Endothelial cell of umbilical vein (primary cell): ENCODE measurements around the gene WASF2. TPM values are rescaled to one million over a fixed set of nuclear protein-coding genes. Genes with fewer than 3 reads are reported as not detected.

Experiments
- BruUV-seq: library from RNA; stranded (reverse); fragments of 400-500 nt; replicated peaks from 2 replicates; lab custom pipeline; 2021; lab: Mats Ljungman, UMichigan
- CTCF ChIA-PET: fragments of 300-600, 350-600 bp; sonication (Branson Sonifier 250); formaldehyde crosslinking; loops from one replicate; lab custom pipeline; 2021; ENCODE audit warnings: antibody characterized with exemption, inconsistent platforms; lab: Charles Lee
- POLR2A ChIA-PET: fragments of 300-600, 350-600 bp; sonication (Branson Sonifier 250); formaldehyde crosslinking; loops from one replicate; lab custom pipeline; 2021; ENCODE audit warnings: antibody characterized with exemption, inconsistent platforms; lab: Charles Lee
- DNase-seq: peaks from one replicate; pipeline ENCODE4 v3.0.0-alpha.2; 2011; ENCODE audit warnings: low read depth, low spot score
- FAIRE-seq: peaks from 2 replicates; lab custom pipeline; 2011; peaks lifted over from hg19 to GRCh38; lab: Jason Lieb, UNC
- H2AFZ ChIP-seq: 2 replicates; pipeline ENCODE4 v1.6.0; 2012; ENCODE audit warnings: low read depth, low read length, control low read depth, inconsistent platforms
- H3K27ac ChIP-seq: 2 replicates; pipeline ENCODE4 v1.5.1; 2011; ENCODE audit warnings: low read depth, mild to moderate bottlenecking, control low read depth, low read length, moderate library complexity; ENCODE audit not compliant: insufficient read depth
- H3K27me3 ChIP-seq, 2 experiments: 2 replicates each; pipeline versions ENCODE4 v1.6.0 to v1.6.1; 2011; ENCODE audit warnings: low read length in 2 of 2, mixed read lengths in 1 of 2; ENCODE audit not compliant: control insufficient read depth in 2 of 2, insufficient read depth in 2 of 2
- H3K36me3 ChIP-seq, 2 experiments: 2 replicates in 1 of 2; 3 replicates in 1 of 2; pipeline ENCODE4 v1.5.1; 2011; ENCODE audit warnings: low read length in 2 of 2, mild to moderate bottlenecking in 1 of 2, moderate library complexity in 1 of 2; ENCODE audit not compliant: control insufficient read depth in 2 of 2, insufficient read depth in 2 of 2; ENCODE audit errors: extremely low read depth in 1 of 2
- H3K4me1 ChIP-seq: 3 replicates; pipeline ENCODE4 v1.5.1; 2011; ENCODE audit warnings: mild to moderate bottlenecking, low read length; ENCODE audit not compliant: control insufficient read depth, insufficient read depth; ENCODE audit errors: extremely low read depth
- H3K4me2 ChIP-seq: 2 replicates; pipeline ENCODE4 v1.6.1; 2011; ENCODE audit warnings: low read length, control low read depth, mixed read lengths; ENCODE audit not compliant: insufficient read depth
- H3K4me3 ChIP-seq, 3 experiments: fragments of 200-600 bp in 1 of 3; sonication (generic), shearing (Covaris generic) in 1 of 3; replicated peaks in 1 of 3; 2 replicates each; pipeline ENCODE4 v1.5.1; 2011 to 2016; ENCODE audit warnings: control low read depth in 3 of 3, low read length in 3 of 3, mild to moderate bottlenecking in 2 of 3, inconsistent platforms in 1 of 3, low read depth in 1 of 3, moderate library complexity in 1 of 3; ENCODE audit not compliant: insufficient read depth in 1 of 3
- H3K79me2 ChIP-seq: 2 replicates; pipeline ENCODE4 v1.6.0; 2012; ENCODE audit warnings: low read length, inconsistent platforms; ENCODE audit not compliant: control insufficient read depth, insufficient read depth
- H3K9ac ChIP-seq: replicated peaks from 2 replicates; pipeline ENCODE3; 2011; ENCODE audit warnings: low read length, control low read depth; ENCODE audit not compliant: insufficient read depth; ENCODE audit errors: extremely low read depth
- H3K9me1 ChIP-seq: replicated peaks from 3 replicates; pipeline ENCODE4 v1.6.0; 2011; ENCODE audit warnings: mild to moderate bottlenecking, low read length; ENCODE audit not compliant: control insufficient read depth, insufficient read depth; ENCODE audit errors: extremely low read depth
- H3K9me3 ChIP-seq: replicated peaks from 2 replicates; pipeline ENCODE4 v1.5.1; 2012; ENCODE audit warnings: low read length, inconsistent platforms; ENCODE audit not compliant: control insufficient read depth, insufficient read depth
- H4K20me1 ChIP-seq: replicated peaks from 2 replicates; pipeline ENCODE3; 2011; ENCODE audit warnings: mild to moderate bottlenecking, low read length; ENCODE audit not compliant: control insufficient read depth, insufficient read depth; ENCODE audit errors: extremely low read depth
- CTCF ChIP-seq, 2 donors: IDR thresholded peaks; 1 replicate in 1 of 2; 2 replicates in 1 of 2; pipeline ENCODE4 v1.5.1; 2011; ENCODE audit warnings: low read length in 2 of 2, mild to moderate bottlenecking in 2 of 2, moderate library complexity in 2 of 2, control low read depth in 1 of 2, inconsistent platforms in 1 of 2, low read depth in 1 of 2; ENCODE audit not compliant: insufficient read depth in 1 of 2; ENCODE audit errors: extremely low read depth in 1 of 2
- EZH2 ChIP-seq: IDR thresholded peaks from 2 replicates; pipeline ENCODE4 v1.6.1; 2012; ENCODE audit warnings: borderline replicate concordance, low read depth, mild to moderate bottlenecking, moderate library complexity, low read length, inconsistent platforms; ENCODE audit not compliant: severe bottlenecking
- FOS ChIP-seq: IDR thresholded peaks from 2 replicates; pipeline ENCODE4 v1.6.1; 2011; ENCODE audit warnings: mild to moderate bottlenecking, low read length, moderate library complexity, borderline replicate concordance; ENCODE audit not compliant: insufficient read depth
- GATA2 ChIP-seq: IDR thresholded peaks from 2 replicates; pipeline ENCODE4 v1.7.0; 2011; ENCODE audit warnings: low read depth, mild to moderate bottlenecking, moderate library complexity, mixed read lengths, low read length; ENCODE audit not compliant: insufficient read length, insufficient read depth
- JUN ChIP-seq: IDR thresholded peaks from 2 replicates; pipeline ENCODE4 v1.6.1; 2011; ENCODE audit warnings: borderline replicate concordance, low read depth; ENCODE audit not compliant: insufficient read length, insufficient read depth
- MAX ChIP-seq: IDR thresholded peaks from 2 replicates; pipeline ENCODE4 v1.6.1; 2011; ENCODE audit not compliant: insufficient read depth, insufficient read length
- MYC ChIP-seq: IDR thresholded peaks from one replicate; pipeline ENCODE4 v1.6.1; 2011; ENCODE audit warnings: mild to moderate bottlenecking, low read depth, low read length
- POLR2A ChIP-seq: IDR thresholded peaks from 2 replicates; pipeline ENCODE4 v1.6.1; 2012; ENCODE audit warnings: low read depth, mild to moderate bottlenecking, control low read depth, low read length
- POLR2AphosphoS5 ChIP-seq: IDR thresholded peaks from 2 replicates; pipeline ENCODE4 v1.6.1; 2012; ENCODE audit warnings: low read depth, mild to moderate bottlenecking, control low read depth, low read length, moderate library complexity; ENCODE audit not compliant: insufficient read depth
- dilution Hi-C: fragments of 300-500 bp; cut with MboI; formaldehyde crosslinking; loops from one replicate; pipeline ENCODE4 v1.15.0; 2019; ENCODE audit warnings: low sequenced_read_pairs; ENCODE audit not compliant: extremely low pct_ligation_motif_present
- intact Hi-C: fragments of 100-400 bp; cut with micrococcal nuclease; formaldehyde crosslinking; loops from one replicate; pipeline ENCODE4 v1.10.0; 2022
- polyA plus RNA-seq, 4 experiments: library from polyadenylated mRNA; depleted of rRNA in 3 of 4; stranded (reverse) in 3 of 4; unstranded in 1 of 4; fragments of >200 nt; gene quantifications; 2 replicates each; pipeline versions ENCODE4 v1.2.1 to v1.2.3, GENCODE V29; 2011 to 2012; ENCODE audit warnings: missing spikeins in 1 of 4
- total RNA-seq: library from RNA; stranded (reverse); gene quantifications from 2 replicates; pipeline ENCODE4 v1.2.3, GENCODE V29; 2021

WASF2 gene
- total and polyA plus RNA-seq, 2 donors (not counting 3 experiments of a cell fraction or from before 2014, with no cell fraction given), result 76.9 to 172 TPM

DNA sequence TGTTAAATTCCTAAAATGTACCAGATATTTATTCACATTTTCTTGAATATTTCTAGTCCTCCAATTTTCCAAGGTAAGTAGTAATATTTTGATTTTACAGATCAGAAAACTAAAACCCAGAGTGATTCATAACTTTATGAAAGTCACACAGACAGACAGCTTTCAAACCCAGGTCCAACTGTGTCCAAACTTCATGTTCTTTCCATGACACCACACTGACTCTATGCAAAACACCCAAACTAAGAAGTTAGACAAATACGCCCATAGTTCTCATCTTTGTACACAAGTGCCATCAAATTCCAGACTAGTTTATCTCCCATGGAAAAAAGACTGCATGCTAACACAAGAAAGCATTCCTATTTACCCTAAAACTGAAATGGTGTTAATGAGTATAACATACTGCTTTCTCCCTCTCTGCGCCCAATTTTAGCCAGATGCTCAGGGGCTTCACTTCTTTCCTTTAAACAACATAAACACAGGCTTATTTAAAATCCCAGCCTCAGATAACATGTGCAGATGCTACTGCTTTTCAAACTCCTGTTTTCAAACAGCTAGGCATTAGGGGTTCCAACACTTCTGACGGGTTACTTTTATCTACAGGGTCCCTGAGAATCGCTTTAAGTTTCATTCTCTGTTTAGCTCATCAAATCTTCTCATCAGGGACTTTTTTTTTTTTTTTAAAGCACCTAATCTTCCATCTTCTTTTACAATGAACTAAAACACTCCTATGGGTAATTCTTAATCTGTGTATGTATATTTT is 44.6 kb downstream of the WASF2 start:
- DNase-seq (no peak), FAIRE-seq (no peak)
- peaks cover 2 to 5% of the 10 kb centered on the region in 2 experiments for H3K36me3 ChIP-seq
- TF ChIP-seq MYC (no peak), POLR2AphosphoS5 (no peak), FOS (no peak), CTCF (IDR thresholded peaks at IDR 0.05; ENCODE audit: extremely low read depth in 1 of 2, insufficient read depth in 1 of 2, low read depth in 1 of 2, low read length in 2 of 2) (no peak), POLR2A (no peak), GATA2 (no peak), EZH2 (no peak), MAX (no peak), JUN (no peak)
- no peaks in the 10 kb centered on the region for H3K9me1 ChIP-seq
- no peaks in the 10 kb centered on the region for H3K27me3 ChIP-seq
- intact Hi-C loops (no loop called here), dilution Hi-C loops (no loop called here)
- H4K20me1 ChIP-seq, result peaks cover 9% of the 10 kb centered on the region
- no peaks in the 10 kb centered on the region for H3K4me1 ChIP-seq
- H3K79me2 ChIP-seq, result peaks cover 51% of the 10 kb centered on the region
- H3K9me3 ChIP-seq, result no peaks in the 10 kb centered on the region
- H3K4me2 ChIP-seq, result no peak overlapping the region
- ChIA-PET CTCF (interaction anchor here (0.7 to 2.4 kb wide), 6 partner anchors 9 to 43 kb away, joined by 3 to 7 read pairs (median 6); no protein-coding TSS in a partner anchor), POLR2A (no interaction called here)
- H2AFZ ChIP-seq, result no peak overlapping the region
- H3K9ac ChIP-seq, result no peak overlapping the region
- BruUV-seq, result no TSS peak
- no peak overlapping the region for H3K4me3 ChIP-seq
- no peak overlapping the region for H3K27ac ChIP-seq
